OCI-M2 (cell line): ENCODE results near the gene FBXL15.
A peak's percentile ranks its signal among the peaks of the same experiment; 100 is the strongest.

Experiments
- DNase-seq: peaks from one replicate; lab custom pipeline; 2025; ENCODE audit not compliant: unreplicated experiment; lab: John Stamatoyannopoulos, UW

Gene FBXL15

GRCh38 chr10:102420714-102421506 lies at the start of gene FBXL15:
FBXL15 (plus strand) TSS chr10:102420836; CDS start chr10:102421130, 294 bp downstream.
- peak; percentile 96 for DNase-seq

- DNase-seq: no peak
Observed at GRCh38 chr10:102371295-102371694, 49.3 kb upstream of the FBXL15 start.

- no peak for DNase-seq
Observed at GRCh38 chr10:102375250-102375649, 45.4 kb upstream of the FBXL15 start.

- no peak for DNase-seq
Observed at GRCh38 chr10:102375867-102376266, 44.8 kb upstream of the FBXL15 start.

GRCh38 chr10:102376901-102377300 lies 43.7 kb upstream of the FBXL15 start:
- DNase-seq: no peak

- no peak for DNase-seq
Observed at GRCh38 chr10:102379383-102379782, 41.3 kb upstream of the FBXL15 start.

- no peak for DNase-seq
Observed at GRCh38 chr10:102381983-102382382, 38.7 kb upstream of the FBXL15 start.

GRCh38 chr10:102382871-102383270 lies 37.8 kb upstream of the FBXL15 start:
- DNase-seq: no peak

GRCh38 chr10:102384053-102384452 lies 36.6 kb upstream of the FBXL15 start:
- no peak for DNase-seq

- DNase-seq: no peak
Observed at GRCh38 chr10:102384606-102385429, 35.8 kb upstream of the FBXL15 start.

- DNase-seq: no peak
Observed at GRCh38 chr10:102389894-102390293, 30.7 kb upstream of the FBXL15 start.

GRCh38 chr10:102392306-102392705 lies 28.3 kb upstream of the FBXL15 start:
- no peak for DNase-seq

- DNase-seq: no peak
Observed at GRCh38 chr10:102393411-102394078, 27.1 kb upstream of the FBXL15 start.

- DNase-seq: peak; percentile 91
Observed at GRCh38 chr10:102394079-102394800, 26.4 kb upstream of the FBXL15 start.

GRCh38 chr10:102394801-102395399 lies 25.7 kb upstream of the FBXL15 start:
- no peak for DNase-seq

- DNase-seq: peak; percentile 80
Observed at GRCh38 chr10:102395400-102396316, 25.0 kb upstream of the FBXL15 start, which contains the start of gene NFKB2. NFKB2 (plus strand) TSS chr10:102395705; CDS start chr10:102395960, 255 bp downstream.

GRCh38 chr10:102396317-102396650 lies 24.4 kb upstream of the FBXL15 start:
- DNase-seq: no peak

GRCh38 chr10:102396730-102397151 lies 23.9 kb upstream of the FBXL15 start:
- DNase-seq: no peak
